ENCODE measurements around the gene GTF2F1.

The GTF2F1 gene

GRCh38 chr19:6416658-6417405 is 23.9 kb upstream of the GTF2F1 start:
- no peak for TF ChIP-seq CTCF (IDR thresholded peaks at IDR 0.05; ENCODE audit: low read depth, low read length)
- in situ Hi-C loops (cut with HindIII; ENCODE audit: low sequenced_read_pairs) = no loop called here
- H3K4me3 ChIP-seq (ENCODE audit: low read depth, low read length) = no peak overlapping the region
- DNase-seq (ENCODE audit: low read depth, low spot score) = no peak

- in situ Hi-C loops (cut with HindIII; ENCODE audit: low sequenced_read_pairs) = no loop called here
- no peak for TF ChIP-seq CTCF (IDR thresholded peaks at IDR 0.05; ENCODE audit: low read depth, low read length)
- DNase-seq (ENCODE audit: low read depth, low spot score) = no peak
- no peak overlapping the region for H3K4me3 ChIP-seq (ENCODE audit: low read depth, low read length)
Measured at GRCh38 chr19:6415591-6416190, 22.7 kb upstream of the GTF2F1 start.

- no peak overlapping the region for H3K4me3 ChIP-seq (ENCODE audit: low read depth, low read length)
- in situ Hi-C loops (cut with HindIII; ENCODE audit: low sequenced_read_pairs) = no loop called here
- DNase-seq (ENCODE audit: low read depth, low spot score) = no peak
Measured at GRCh38 chr19:6414793-6415590, 22.0 kb upstream of the GTF2F1 start.

GRCh38 chr19:6413721-6414643 is 21.0 kb upstream of the GTF2F1 start:
- DNase-seq (ENCODE audit: low read depth, low spot score) = no peak
- TF ChIP-seq CTCF (IDR thresholded peaks at IDR 0.05; ENCODE audit: low read depth, low read length) = no peak
- in situ Hi-C loops (cut with HindIII; ENCODE audit: low sequenced_read_pairs) = no loop called here
- H3K4me3 ChIP-seq (ENCODE audit: low read depth, low read length) = no peak overlapping the region

More at GRCh38 chr19:6414793-6415590, 22.0 kb upstream of the GTF2F1 start:
- TF ChIP-seq CTCF (IDR thresholded peaks at IDR 0.05; ENCODE audit: low read depth, low read length) = no peak

- no peak for TF ChIP-seq CTCF (IDR thresholded peaks at IDR 0.05; ENCODE audit: low read depth, low read length)
- in situ Hi-C loops (cut with HindIII; ENCODE audit: low sequenced_read_pairs) = no loop called here
- no peak overlapping the region for H3K4me3 ChIP-seq (ENCODE audit: low read depth, low read length)
- no peak for DNase-seq (ENCODE audit: low read depth, low spot score)
Measured at GRCh38 chr19:6413291-6413690, 20.3 kb upstream of the GTF2F1 start.
